HCT116 (cell line): ENCODE data around the gene SDC3. TPM values are rescaled to one million over a fixed set of nuclear protein-coding genes. Genes with fewer than 3 reads are reported as not detected.

Experiments
- ATAC-seq: fragments of 200-7000 bp; cut with Tn5 transposase; 2 replicates; pipeline ENCODE4 v1.9.1; 2020; ENCODE audit warnings: mild to moderate bottlenecking, moderate library complexity
- BruUV-seq: library from RNA; stranded (reverse); fragments of 400-500 nt; replicated peaks from 2 replicates; lab custom pipeline; 2021; lab: Mats Ljungman, UMichigan
- CTCF ChIA-PET: fragments of 300-600 bp; sonication (Branson Sonifier 250); formaldehyde crosslinking; loops from one replicate; lab custom pipeline; 2021; ENCODE audit warnings: antibody characterized with exemption; lab: Charles Lee
- POLR2A ChIA-PET: fragments of 300-600, 350-600 bp; sonication (Branson Sonifier 250); formaldehyde crosslinking; loops from one replicate; lab custom pipeline; 2021; ENCODE audit warnings: antibody characterized with exemption; lab: Charles Lee
- RAD21 ChIA-PET, 2 experiments: fragments of 300-600 bp; sonication (Branson Sonifier 250); formaldehyde crosslinking; loops; one replicate each; lab custom pipeline; 2023; ENCODE audit warnings: low total read pairs in 2 of 2; ENCODE audit not compliant: uncharacterized antibody in 2 of 2, unreplicated experiment in 2 of 2, low non-redundant PET in 1 of 2; lab: Charles Lee
- DNase-seq: peaks from one replicate; pipeline ENCODE4 v3.0.0-alpha.2; 2010; ENCODE audit warnings: low read depth, low spot score
- H2AFZ ChIP-seq: fragments of 200-600 bp; shearing (Covaris generic), sonication (generic); 2 replicates; pipeline ENCODE4 v1.6.1; 2017; ENCODE audit warnings: low read depth, mixed run types, mixed read lengths, antibody characterized with exemption, low read length; ENCODE audit not compliant: poor library complexity, severe bottlenecking
- H3K27ac ChIP-seq: 2 replicates; pipeline ENCODE4 v1.5.1; 2012; ENCODE audit warnings: low read depth, low read length
- H3K27me3 ChIP-seq: fragments of 200-600 bp; sonication (generic); 2 replicates; pipeline ENCODE4 v1.6.1; 2016; ENCODE audit warnings: mixed run types, low read length, mixed read lengths; ENCODE audit not compliant: insufficient read depth
- H3K36me3 ChIP-seq, 2 experiments: fragments of 200-500 bp in 1 of 2; fragments of 200-600 bp in 1 of 2; sonication (Bioruptor generic) in 1 of 2; sonication (generic) in 1 of 2; 2 replicates each; pipeline versions ENCODE4 v1.5.1 to v1.6.1; 2014 to 2016; ENCODE audit warnings: low read length in 2 of 2, inconsistent platforms in 1 of 2, mixed read lengths in 1 of 2, mixed run types in 1 of 2; ENCODE audit not compliant: insufficient read depth in 2 of 2, control insufficient read depth in 1 of 2
- H3K4me1 ChIP-seq, 2 experiments: fragments of 200-600 bp in 1 of 2; sonication (generic) in 1 of 2; 2 replicates each; pipeline versions ENCODE4 v1.5.1 to v1.6.1; 2012 to 2017; ENCODE audit warnings: low read length in 2 of 2, inconsistent platforms in 1 of 2, mild to moderate bottlenecking in 1 of 2, mixed read lengths in 1 of 2, mixed run types in 1 of 2, moderate library complexity in 1 of 2; ENCODE audit not compliant: insufficient read depth in 2 of 2, control insufficient read depth in 1 of 2
- H3K4me2 ChIP-seq: fragments of 200-600 bp; sonication (generic); 2 replicates; pipeline ENCODE4 v1.6.1; 2017; ENCODE audit warnings: mixed run types, low read length, mixed read lengths
- H3K4me3 ChIP-seq, 2 experiments: fragments of 200-600 bp in 1 of 2; sonication (generic) in 1 of 2; replicated peaks in 1 of 2; 2 replicates each; pipeline ENCODE4 v1.5.1; 2011 to 2016; ENCODE audit warnings: low read length in 2 of 2, control low read depth in 1 of 2, low read depth in 1 of 2, mild to moderate bottlenecking in 1 of 2, mixed read lengths in 1 of 2, mixed run types in 1 of 2
- H3K79me2 ChIP-seq: fragments of 200-600 bp; sonication (generic); 2 replicates; pipeline ENCODE4 v1.6.1; 2017; ENCODE audit warnings: mild to moderate bottlenecking, mixed run types, low read length, moderate library complexity, mixed read lengths; ENCODE audit not compliant: insufficient read depth
- H3K9ac ChIP-seq: fragments of 200-600 bp; sonication (generic); 2 replicates; pipeline ENCODE4 v1.6.1; 2016; ENCODE audit warnings: low read length, mixed read lengths
- H3K9me2 ChIP-seq: fragments of 200-600 bp; sonication (generic), shearing (Covaris generic); 2 replicates; pipeline ENCODE4 v1.6.1; 2017; ENCODE audit warnings: mixed run types, mild to moderate bottlenecking, moderate library complexity; ENCODE audit not compliant: insufficient read depth
- H3K9me3 ChIP-seq, 2 experiments: fragments of 200-500 bp in 1 of 2; fragments of 200-600 bp in 1 of 2; sonication (Bioruptor generic) in 1 of 2; sonication (generic) in 1 of 2; 2 replicates each; pipeline ENCODE4 v1.6.1; 2014 to 2017; ENCODE audit warnings: low read length in 2 of 2, mixed read lengths in 2 of 2, inconsistent platforms in 1 of 2, low read depth in 1 of 2, mild to moderate bottlenecking in 1 of 2, mixed run types in 1 of 2, moderate library complexity in 1 of 2; ENCODE audit not compliant: control insufficient read depth in 1 of 2, insufficient read depth in 1 of 2
- H4K20me1 ChIP-seq: fragments of 200-600 bp; sonication (generic), shearing (Covaris generic); 2 replicates; pipeline ENCODE4 v1.6.1; 2017; ENCODE audit warnings: mixed run types, mild to moderate bottlenecking, moderate library complexity; ENCODE audit not compliant: insufficient read depth
- CBX3 ChIP-seq: IDR thresholded peaks from 2 replicates; pipeline ENCODE4 v1.6.1; 2012; ENCODE audit warnings: low read depth
- EGR1 ChIP-seq: IDR thresholded peaks from 2 replicates; pipeline ENCODE4 v1.6.1; 2012; ENCODE audit warnings: low read depth
- ELF1 ChIP-seq: IDR thresholded peaks from 2 replicates; pipeline ENCODE4 v1.6.1; 2012; ENCODE audit warnings: low read depth, borderline replicate concordance
- EZH2 ChIP-seq: fragments of 200-600 bp; sonication (generic); IDR thresholded peaks from 2 replicates; pipeline ENCODE4 v1.6.1; 2017; ENCODE audit warnings: antibody characterized with exemption, mixed run types
- FOSL1 ChIP-seq: IDR thresholded peaks from 2 replicates; pipeline ENCODE4 v1.6.1; 2012; ENCODE audit warnings: low read depth
- MAX ChIP-seq: IDR thresholded peaks from 2 replicates; pipeline ENCODE4 v1.6.1; 2012
- POLR2A ChIP-seq: IDR thresholded peaks from 2 replicates; pipeline ENCODE4 v1.7.0; 2011; ENCODE audit warnings: borderline replicate concordance; ENCODE audit not compliant: insufficient read depth, insufficient read length; ENCODE audit errors: extremely low read depth
- POLR2AphosphoS5 ChIP-seq: IDR thresholded peaks from 2 replicates; pipeline ENCODE4 v1.6.1; 2011; ENCODE audit warnings: mild to moderate bottlenecking, low read depth, low read length, moderate library complexity
- RAD21 ChIP-seq: IDR thresholded peaks from 2 replicates; pipeline ENCODE4 v1.6.1; 2012; ENCODE audit warnings: low read depth, mild to moderate bottlenecking
- SP1 ChIP-seq: IDR thresholded peaks from 2 replicates; pipeline ENCODE4 v1.6.1; 2012; ENCODE audit warnings: low read depth
- SRF ChIP-seq: IDR thresholded peaks from 2 replicates; pipeline ENCODE4 v1.6.1; 2012; ENCODE audit warnings: low read depth
- TCF7L2 ChIP-seq: IDR thresholded peaks from 2 replicates; pipeline ENCODE4 v1.7.0; 2011; ENCODE audit warnings: borderline replicate concordance, inconsistent platforms; ENCODE audit not compliant: insufficient read depth, insufficient read length; ENCODE audit errors: extremely low read depth
- YY1 ChIP-seq: IDR thresholded peaks from 2 replicates; pipeline ENCODE4 v1.6.1; 2011; ENCODE audit warnings: low read length, low read depth, moderate library complexity, mild to moderate bottlenecking; ENCODE audit not compliant: insufficient replicate concordance; ENCODE audit errors: extremely low read depth
- ZBTB33 ChIP-seq: IDR thresholded peaks from 2 replicates; pipeline ENCODE4 v1.6.1; 2011; ENCODE audit warnings: mild to moderate bottlenecking, low read length, moderate library complexity; ENCODE audit not compliant: insufficient replicate concordance; ENCODE audit errors: extremely low read depth
- ZFX ChIP-seq: fragments of 450-650 bp; IDR thresholded peaks from 2 replicates; pipeline ENCODE4 v1.6.1; 2017
- ZNF274 ChIP-seq: fragments of 200-500 bp; sonication (Bioruptor generic); IDR thresholded peaks from 2 replicates; pipeline ENCODE4 v1.6.1; 2014; ENCODE audit warnings: mild to moderate bottlenecking, low read depth, low read length, inconsistent platforms
- intact Hi-C: fragments of 100-400 bp; cut with micrococcal nuclease; formaldehyde crosslinking; loops from 2 replicates; pipeline ENCODE4 v1.10.0; 2022
- total RNA-seq: library from RNA; stranded (reverse); gene quantifications from one replicate; pipeline ENCODE4 v1.2.1, GENCODE V29; 2021; ENCODE audit not compliant: unreplicated experiment
- TF ChIP-seq, protein P1 (sequence below): IDR thresholded peaks from 2 replicates; pipeline ENCODE4 v1.6.1; 2012
- TF ChIP-seq, protein P2 (sequence below): IDR thresholded peaks from 2 replicates; pipeline ENCODE4 v1.6.1; 2012; ENCODE audit warnings: low read depth

SDC3 gene
- total RNA-seq, 1 experiment from 2014 or later, result 40.1 TPM

DNA sequence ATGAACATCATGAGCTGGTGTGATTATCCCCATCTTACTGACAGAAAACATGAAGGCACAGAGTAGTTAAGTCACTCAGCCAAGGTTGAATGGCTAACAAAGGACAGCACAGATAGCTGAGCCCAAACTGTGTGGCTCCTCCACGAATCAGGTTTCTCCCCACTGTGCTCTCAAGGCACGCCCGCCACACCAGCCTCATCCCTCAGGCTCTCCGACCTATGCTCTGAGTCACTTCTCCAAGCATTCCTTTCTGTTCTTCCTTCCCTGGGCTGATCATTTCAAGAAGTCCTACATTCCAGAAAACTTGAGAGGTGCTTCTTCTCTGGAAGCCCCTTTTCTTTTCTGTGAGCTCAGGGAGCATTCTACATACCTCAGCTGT is 25.3 kb upstream of the SDC3 start:
- H2AFZ ChIP-seq, result no peak overlapping the region
- no peaks in the 10 kb centered on the region for H3K9me2 ChIP-seq
- ChIA-PET POLR2A (no interaction called here), CTCF (no interaction called here), RAD21 (interaction anchor here in 1 of 2 experiments (0.6 kb wide), 1 partner anchor 18 kb away, joined by 6 read pairs; no protein-coding TSS in a partner anchor)
- H3K9me3 ChIP-seq, result no peaks in the 10 kb centered on the region
- no peak overlapping the region for H3K9ac ChIP-seq
- TF ChIP-seq EGR1 (no peak), ZFX (no peak), SP1 (no peak), POLR2AphosphoS5 (no peak), TCF7L2 (no peak), MAX (no peak), EZH2 (no peak), FOSL1 (no peak), ELF1 (no peak), CBX3 (no peak), SRF (no peak), RAD21 (no peak), ZNF274 (no peak), POLR2A (no peak), ZBTB33 (no peak), YY1 (no peak)
- TF ChIP-seq, protein P1, sequence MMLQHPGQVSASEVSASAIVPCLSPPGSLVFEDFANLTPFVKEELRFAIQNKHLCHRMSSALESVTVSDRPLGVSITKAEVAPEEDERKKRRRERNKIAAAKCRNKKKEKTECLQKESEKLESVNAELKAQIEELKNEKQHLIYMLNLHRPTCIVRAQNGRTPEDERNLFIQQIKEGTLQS, result no peak
- TF ChIP-seq, protein P2, sequence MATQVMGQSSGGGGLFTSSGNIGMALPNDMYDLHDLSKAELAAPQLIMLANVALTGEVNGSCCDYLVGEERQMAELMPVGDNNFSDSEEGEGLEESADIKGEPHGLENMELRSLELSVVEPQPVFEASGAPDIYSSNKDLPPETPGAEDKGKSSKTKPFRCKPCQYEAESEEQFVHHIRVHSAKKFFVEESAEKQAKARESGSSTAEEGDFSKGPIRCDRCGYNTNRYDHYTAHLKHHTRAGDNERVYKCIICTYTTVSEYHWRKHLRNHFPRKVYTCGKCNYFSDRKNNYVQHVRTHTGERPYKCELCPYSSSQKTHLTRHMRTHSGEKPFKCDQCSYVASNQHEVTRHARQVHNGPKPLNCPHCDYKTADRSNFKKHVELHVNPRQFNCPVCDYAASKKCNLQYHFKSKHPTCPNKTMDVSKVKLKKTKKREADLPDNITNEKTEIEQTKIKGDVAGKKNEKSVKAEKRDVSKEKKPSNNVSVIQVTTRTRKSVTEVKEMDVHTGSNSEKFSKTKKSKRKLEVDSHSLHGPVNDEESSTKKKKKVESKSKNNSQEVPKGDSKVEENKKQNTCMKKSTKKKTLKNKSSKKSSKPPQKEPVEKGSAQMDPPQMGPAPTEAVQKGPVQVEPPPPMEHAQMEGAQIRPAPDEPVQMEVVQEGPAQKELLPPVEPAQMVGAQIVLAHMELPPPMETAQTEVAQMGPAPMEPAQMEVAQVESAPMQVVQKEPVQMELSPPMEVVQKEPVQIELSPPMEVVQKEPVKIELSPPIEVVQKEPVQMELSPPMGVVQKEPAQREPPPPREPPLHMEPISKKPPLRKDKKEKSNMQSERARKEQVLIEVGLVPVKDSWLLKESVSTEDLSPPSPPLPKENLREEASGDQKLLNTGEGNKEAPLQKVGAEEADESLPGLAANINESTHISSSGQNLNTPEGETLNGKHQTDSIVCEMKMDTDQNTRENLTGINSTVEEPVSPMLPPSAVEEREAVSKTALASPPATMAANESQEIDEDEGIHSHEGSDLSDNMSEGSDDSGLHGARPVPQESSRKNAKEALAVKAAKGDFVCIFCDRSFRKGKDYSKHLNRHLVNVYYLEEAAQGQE, result no peak
- peak; percentile 33 for ATAC-seq
- peaks cover 4% of the 10 kb centered on the region; the same call in 1 of the 2 replicates for H4K20me1 ChIP-seq
- H3K4me1 ChIP-seq, result peaks cover 0 to 17% of the 10 kb centered on the region in 2 experiments; a peak in 1 of 4 replicates
- peaks cover 17% of the 10 kb centered on the region; the same call in 1 of the 2 replicates for H3K79me2 ChIP-seq
- intact Hi-C loops, result no loop called here
- H3K27me3 ChIP-seq, result no peaks in the 10 kb centered on the region
- BruUV-seq, result no TSS peak
- H3K4me2 ChIP-seq, result no peak overlapping the region
- no peak overlapping the region for H3K4me3 ChIP-seq
- no peak overlapping the region; the same call in 1 of the 2 replicates for H3K27ac ChIP-seq
- H3K36me3 ChIP-seq, result peaks cover 15 to 40% of the 10 kb centered on the region in 2 experiments; a peak in 2 of 4 replicates
- DNase-seq, result no peak
